Kidney (tissue), 14 donors: ENCODE results near the gene ZBTB43. TPM values are rescaled to one million over a fixed set of nuclear protein-coding genes. Genes with fewer than 3 reads are reported as not detected.
A peak's percentile ranks its signal among the peaks of the same experiment; 100 is the strongest.

ENCODE experiments used
- DNase-seq, 5 donors: peaks; one replicate each; pipeline ENCODE4 v3.0.0-alpha.2; 2013 to 2020
- FAIRE-seq: peaks from 2 replicates; lab custom pipeline; 2012; peaks lifted over from hg19 to GRCh38; lab: Jason Lieb, UNC
- H3K27ac ChIP-seq, 2 donors: one replicate each; pipeline ENCODE4 v1.7.0; 2013; ENCODE audit warnings: low read depth in 2 of 2, low read length in 2 of 2, inconsistent platforms in 1 of 2
- H3K27me3 ChIP-seq: one replicate; pipeline ENCODE4 v1.7.1; 2013; ENCODE audit warnings: low read length, inconsistent platforms; ENCODE audit not compliant: control insufficient read depth, insufficient read depth
- H3K36me3 ChIP-seq, 3 donors: one replicate each; pipeline versions ENCODE4 v1.7.0 to v1.7.1; 2013; ENCODE audit warnings: low read length in 3 of 3, control low read depth in 1 of 3, inconsistent platforms in 1 of 3; ENCODE audit not compliant: insufficient read depth in 3 of 3, control insufficient read depth in 2 of 3
- H3K4me1 ChIP-seq, 3 donors: one replicate each; pipeline versions ENCODE4 v1.7.0 to v1.7.1; 2013; ENCODE audit warnings: low read length in 3 of 3, inconsistent platforms in 1 of 3, low read depth in 1 of 3; ENCODE audit not compliant: control insufficient read depth in 2 of 3, insufficient read depth in 2 of 3
- H3K4me3 ChIP-seq, 3 donors: one replicate each; pipeline versions ENCODE4 v1.7.0 to v1.8.1; 2013; ENCODE audit warnings: low read length in 3 of 3, control low read depth in 1 of 3, inconsistent platforms in 1 of 3
- H3K9ac ChIP-seq, 3 donors: one replicate each; pipeline versions ENCODE4 v1.7.0 to v1.7.1; 2013; ENCODE audit warnings: low read length in 3 of 3, control low read depth in 1 of 3, inconsistent platforms in 1 of 3
- H3K9me3 ChIP-seq, 3 donors: one replicate each; pipeline versions ENCODE4 v1.7.0 to v1.7.1; 2013; ENCODE audit warnings: low read length in 3 of 3, control low read depth in 1 of 3, inconsistent platforms in 1 of 3; ENCODE audit not compliant: control insufficient read depth in 2 of 3, insufficient read depth in 1 of 3
- CTCF ChIP-seq: IDR thresholded peaks from 3 replicates; pipeline ENCODE4 v1.5.1; 2012; ENCODE audit warnings: mild to moderate bottlenecking, moderate library complexity, borderline replicate concordance; ENCODE audit not compliant: insufficient read depth; ENCODE audit errors: extremely low read depth
- intact Hi-C: fragments of 100-400 bp; cut with DNase I; formaldehyde crosslinking; loops from one replicate; pipeline ENCODE4 v1.11.1; 2022
- polyA plus RNA-seq: library from polyadenylated mRNA; stranded (reverse); fragments of 350-450 nt; fragmentation: Illumina TruSeq; extraction: RNeasy Lipid Tissue Mini Kit (QIAGEN cat#74804); gene quantifications from one replicate; pipeline ENCODE4 v1.2.3, GENCODE V29; 2014; ENCODE audit warnings: low read depth, low replicate concordance; ENCODE audit not compliant: insufficient read depth
- total RNA-seq: library from RNA; stranded (reverse); fragmentation: NEBNext Ultra II Directional; extraction: Animal tissue kit (Norgen Biotek cat#: 25700); gene quantifications from one replicate; pipeline ENCODE4 v1.2.1, GENCODE V29; 2021
- donor health status: control.
- donor health status: control.
- donor health status: control.
- donor health status: control.
- donor health status: control.
- donor health status: DM: yes; HTN: yes; CAD: no.
- donor health status: Normal renal cell carcinoma (clear cell type).

Gene ZBTB43
- total and polyA plus RNA-seq, 2 donors from 2014 or later: 6.6 to 18.8 TPM

GRCh38 chr9:126794441-126794840 lies 10.4 kb upstream of the ZBTB43 start:
- H3K4me1 ChIP-seq: no peaks in the 10 kb centered on the region
- DNase-seq (peak in 1 of 5 donors; percentile 9), FAIRE-seq (no peak)
- intact Hi-C loops: no loop called here
- H3K4me3 ChIP-seq: no peak overlapping the region
- TF ChIP-seq CTCF: no peak
- H3K9ac ChIP-seq: no peak overlapping the region
- H3K36me3 ChIP-seq: no peaks in the 10 kb centered on the region
- H3K27me3 ChIP-seq: no peaks in the 10 kb centered on the region
- H3K27ac ChIP-seq: no peak overlapping the region
- H3K9me3 ChIP-seq: no peaks in the 10 kb centered on the region

- no peak for FAIRE-seq
- Histone ChIP-seq H3K4me3 (no peak overlapping the region), H3K9ac (no peak overlapping the region), H3K27ac (no peak overlapping the region), H3K27me3 (no peaks in the 10 kb centered on the region), H3K36me3 (no peaks in the 10 kb centered on the region), H3K4me1 (no peaks in the 10 kb centered on the region), H3K9me3 (no peaks in the 10 kb centered on the region)
- no peak for DNase-seq
- no peak for TF ChIP-seq CTCF
- intact Hi-C loops: no loop called here
Measured at GRCh38 chr9:126796758-126797157, 8.1 kb upstream of the ZBTB43 start.

GRCh38 chr9:126797903-126798302 lies 6.9 kb upstream of the ZBTB43 start:
- Histone ChIP-seq H3K27ac (no peak overlapping the region), H3K9ac (no peak overlapping the region), H3K27me3 (no peaks in the 10 kb centered on the region), H3K9me3 (no peaks in the 10 kb centered on the region), H3K4me3 (no peak overlapping the region), H3K4me1 (no peaks in the 10 kb centered on the region), H3K36me3 (no peaks in the 10 kb centered on the region)
- no peak for DNase-seq
- intact Hi-C loops: no loop called here
- no peak for TF ChIP-seq CTCF
- FAIRE-seq: no peak

- intact Hi-C loops: no loop called here
- no peaks in the 10 kb centered on the region for H3K9me3 ChIP-seq
- no peaks in the 10 kb centered on the region for H3K27me3 ChIP-seq
- H3K4me1 ChIP-seq: no peaks in the 10 kb centered on the region
- no peak for TF ChIP-seq CTCF
- no peak overlapping the region for H3K9ac ChIP-seq
- H3K27ac ChIP-seq: no peak overlapping the region
- no peak overlapping the region for H3K4me3 ChIP-seq
- no peaks in the 10 kb centered on the region for H3K36me3 ChIP-seq
- FAIRE-seq: no peak
- no peak for DNase-seq
Measured at GRCh38 chr9:126799034-126799433, 5.8 kb upstream of the ZBTB43 start.
